Endodermal cell (in vitro differentiated cells): ENCODE data around the gene NUB1. TPM values are rescaled to one million over a fixed set of nuclear protein-coding genes. Genes with fewer than 3 reads are reported as not detected.

Source experiments
- DNase-seq: peaks from one replicate; pipeline ENCODE4 v3.0.0-alpha.2; 2017
- H3K27ac ChIP-seq: 2 replicates; pipeline ENCODE4 v1.5.1; 2013; ENCODE audit warnings: mild to moderate bottlenecking, low read depth, low read length, moderate library complexity
- H3K27me3 ChIP-seq: 2 replicates; pipeline ENCODE4 v1.6.1; 2013; ENCODE audit warnings: mild to moderate bottlenecking, low read length, moderate library complexity; ENCODE audit not compliant: insufficient read depth, control insufficient read depth, poor library complexity, severe bottlenecking
- H3K36me3 ChIP-seq: 2 replicates; pipeline ENCODE4 v1.7.0; 2013; ENCODE audit warnings: mild to moderate bottlenecking, low read length, moderate library complexity; ENCODE audit not compliant: control insufficient read depth, insufficient read depth
- H3K4me1 ChIP-seq: one replicate; pipeline ENCODE4 v1.7.0; 2013; ENCODE audit warnings: low read length; ENCODE audit not compliant: control insufficient read depth, insufficient read depth
- H3K4me3 ChIP-seq: 2 replicates; pipeline ENCODE4 v1.5.1; 2013; ENCODE audit warnings: mild to moderate bottlenecking, low read length, moderate library complexity
- H3K9ac ChIP-seq: 2 replicates; pipeline ENCODE4 v1.6.1; 2013; ENCODE audit warnings: mild to moderate bottlenecking, low read length, moderate library complexity; ENCODE audit not compliant: poor library complexity, severe bottlenecking; ENCODE audit errors: extremely low read depth
- H3K9me3 ChIP-seq: 2 replicates; pipeline ENCODE4 v1.6.1; 2013; ENCODE audit warnings: mild to moderate bottlenecking, low read length, moderate library complexity; ENCODE audit not compliant: control insufficient read depth
- H3K27ac Mint-ChIP-seq: 2 replicates; pipeline ENCODE4 v1.8.0; 2020; ENCODE audit warnings: mixed read lengths
- H3K27me3 Mint-ChIP-seq: 2 replicates; pipeline ENCODE4 v1.8.0; 2021; ENCODE audit warnings: mild to moderate bottlenecking, mixed read lengths; ENCODE audit not compliant: insufficient read depth
- H3K36me3 Mint-ChIP-seq: 2 replicates; pipeline ENCODE4 v1.8.0; 2020; ENCODE audit warnings: low read depth, mixed read lengths
- H3K4me1 Mint-ChIP-seq: 2 replicates; pipeline ENCODE4 v1.8.0; 2020; ENCODE audit warnings: mixed read lengths
- H3K4me3 Mint-ChIP-seq: 2 replicates; pipeline ENCODE4 v1.8.0; 2020; ENCODE audit warnings: mild to moderate bottlenecking, moderate library complexity, mixed read lengths
- H3K9me3 Mint-ChIP-seq: 2 replicates; pipeline ENCODE4 v1.8.0; 2020; ENCODE audit warnings: mild to moderate bottlenecking, mixed read lengths
- WGBS, 2 experiments: methylation state at CpG; one replicate each; pipeline versions ENCODE4 v1.1.5 to v1.1.7; 2013; ENCODE audit warnings: missing lambda C conversion rate in 2 of 2, mixed read lengths in 1 of 2; ENCODE audit not compliant: insufficient coverage in 1 of 2, insufficient read length in 1 of 2; 5-methylcytosine and 5-hydroxymethylcytosine counted together
- total RNA-seq, 2 donors: library from RNA; stranded (reverse); fragmentation: NEBNext Ultra II Directional in 1 of 2; extraction: Animal tissue kit (Norgen Biotek cat#: 25700) in 1 of 2; gene quantifications; 2 replicates in 1 of 2; 3 replicates in 1 of 2; pipeline ENCODE4 v1.2.1, GENCODE V29; 2021
- TF ChIP-seq, protein P1 (sequence below): fragments of 200-600 bp; sonication (generic); conservative IDR thresholded peaks from 2 replicates; pipeline ENCODE4 v1.5.0; 2021; ENCODE audit warnings: antibody characterized with exemption, mild to moderate bottlenecking

NUB1 gene
- total RNA-seq, 2 donors from 2014 or later: 50.2 to 64.7 TPM

DNA sequence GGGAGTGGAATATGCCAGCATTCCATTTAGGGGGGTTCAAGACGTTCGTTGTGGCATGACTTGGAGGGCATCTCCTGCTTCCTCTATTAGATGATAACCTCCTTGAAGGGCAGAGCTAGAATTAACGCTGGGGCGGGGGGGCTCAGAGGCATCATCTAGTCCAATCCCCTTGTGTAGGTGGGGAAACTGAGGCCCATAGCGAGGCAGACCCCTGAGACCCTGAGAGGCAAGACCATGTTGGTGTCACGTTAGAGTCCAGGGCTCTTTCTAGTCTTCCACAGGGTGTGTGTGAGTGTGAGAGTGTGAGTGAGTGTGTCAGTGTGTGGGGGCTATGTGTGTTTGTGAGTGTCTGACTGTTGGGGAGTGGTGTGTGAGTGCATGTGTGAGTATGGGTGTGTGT is 29.3 kb upstream of the NUB1 start:
- Histone ChIP-seq H3K9ac (no peak overlapping the region), H3K27ac (no peak overlapping the region), H3K4me1 (no peaks in the 10 kb centered on the region), H3K27me3 (no peaks in the 10 kb centered on the region), H3K9me3 (peaks cover 16% of the 10 kb centered on the region), H3K4me3 (no peak overlapping the region), H3K36me3 (no peaks in the 10 kb centered on the region)
- Mint-ChIP-seq H3K27ac (no peak overlapping the region), H3K36me3 (no peaks in the 10 kb centered on the region), H3K27me3 (no peaks in the 10 kb centered on the region), H3K4me1 (peaks cover 7% of the 10 kb centered on the region), H3K9me3 (peaks cover 10% of the 10 kb centered on the region), H3K4me3 (no peak overlapping the region)
- WGBS, 2 experiments: 90 to 93% methylated on average over 4 to 6 of the region's 6 CpGs
- TF ChIP-seq, protein P1, sequence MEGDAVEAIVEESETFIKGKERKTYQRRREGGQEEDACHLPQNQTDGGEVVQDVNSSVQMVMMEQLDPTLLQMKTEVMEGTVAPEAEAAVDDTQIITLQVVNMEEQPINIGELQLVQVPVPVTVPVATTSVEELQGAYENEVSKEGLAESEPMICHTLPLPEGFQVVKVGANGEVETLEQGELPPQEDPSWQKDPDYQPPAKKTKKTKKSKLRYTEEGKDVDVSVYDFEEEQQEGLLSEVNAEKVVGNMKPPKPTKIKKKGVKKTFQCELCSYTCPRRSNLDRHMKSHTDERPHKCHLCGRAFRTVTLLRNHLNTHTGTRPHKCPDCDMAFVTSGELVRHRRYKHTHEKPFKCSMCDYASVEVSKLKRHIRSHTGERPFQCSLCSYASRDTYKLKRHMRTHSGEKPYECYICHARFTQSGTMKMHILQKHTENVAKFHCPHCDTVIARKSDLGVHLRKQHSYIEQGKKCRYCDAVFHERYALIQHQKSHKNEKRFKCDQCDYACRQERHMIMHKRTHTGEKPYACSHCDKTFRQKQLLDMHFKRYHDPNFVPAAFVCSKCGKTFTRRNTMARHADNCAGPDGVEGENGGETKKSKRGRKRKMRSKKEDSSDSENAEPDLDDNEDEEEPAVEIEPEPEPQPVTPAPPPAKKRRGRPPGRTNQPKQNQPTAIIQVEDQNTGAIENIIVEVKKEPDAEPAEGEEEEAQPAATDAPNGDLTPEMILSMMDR: no peak
- no peak for DNase-seq

DNA sequence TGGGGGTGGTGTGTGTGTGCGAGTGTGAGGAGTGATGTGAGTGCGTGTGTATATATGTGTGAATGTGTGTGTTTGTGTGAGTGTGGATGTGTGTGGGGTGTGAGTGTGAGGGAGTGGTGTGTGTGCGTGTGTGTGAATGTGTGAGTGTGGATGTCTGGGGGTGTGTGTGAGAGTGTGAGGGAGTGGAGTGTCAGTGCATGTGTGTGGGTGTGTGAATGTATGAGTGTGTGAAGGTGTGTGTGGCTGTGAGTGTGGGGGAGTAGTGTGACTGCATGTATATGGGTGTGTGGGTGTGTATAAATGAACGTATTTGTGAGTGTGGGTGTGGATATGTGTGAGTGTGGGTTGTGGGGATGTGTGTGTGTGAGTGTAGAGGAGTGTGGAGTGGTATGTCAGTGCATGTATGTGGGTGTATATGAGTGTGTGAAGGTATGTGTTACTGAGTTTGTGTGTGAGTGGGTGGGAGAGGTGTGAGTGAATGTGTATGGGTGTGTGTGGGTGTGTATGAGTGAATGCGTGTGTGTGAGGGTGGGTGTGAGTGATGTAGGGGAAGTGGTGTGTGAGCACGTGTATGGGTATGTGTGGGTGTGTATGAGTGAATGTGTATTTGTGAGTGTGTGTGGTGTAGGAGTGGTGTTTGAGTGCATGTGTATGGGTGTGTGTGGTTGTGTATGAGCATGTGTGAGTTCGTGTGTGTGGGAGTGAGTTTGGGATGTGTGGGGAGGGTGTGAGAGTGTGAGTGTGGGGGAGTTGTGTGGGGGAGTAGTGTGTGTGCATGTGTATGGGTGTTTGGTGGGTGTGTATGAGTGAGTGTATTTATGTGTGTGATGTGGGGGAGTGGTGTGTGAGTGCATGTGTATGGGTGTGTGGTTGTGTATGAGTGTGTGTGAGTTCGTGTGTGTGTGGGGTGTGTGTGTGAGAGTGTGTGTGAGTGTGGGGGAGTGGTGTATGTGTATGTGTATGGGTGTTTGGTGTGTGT is 28.5 kb upstream of the NUB1 start:
- no peaks in the 10 kb centered on the region for H3K36me3 Mint-ChIP-seq
- peaks cover 4% of the 10 kb centered on the region for H3K4me1 Mint-ChIP-seq
- peaks cover 10% of the 10 kb centered on the region for H3K9me3 Mint-ChIP-seq
- H3K36me3 ChIP-seq: no peaks in the 10 kb centered on the region
- H3K27me3 Mint-ChIP-seq: no peaks in the 10 kb centered on the region
- WGBS, 2 experiments: 79 to 89% methylated on average over 6 to 8 of the region's 8 CpGs
- no peak overlapping the region for H3K9ac ChIP-seq
- H3K27me3 ChIP-seq: no peaks in the 10 kb centered on the region
- no peak overlapping the region for H3K4me3 Mint-ChIP-seq
- no peak overlapping the region for H3K27ac ChIP-seq
- TF ChIP-seq, protein P1: no peak
- no peaks in the 10 kb centered on the region for H3K4me1 ChIP-seq
- no peak overlapping the region for H3K27ac Mint-ChIP-seq
- peaks cover 16% of the 10 kb centered on the region for H3K9me3 ChIP-seq
- no peak overlapping the region for H3K4me3 ChIP-seq
- no peak for DNase-seq

GRCh38 chr7:151313857-151314256 is 27.8 kb upstream of the NUB1 start:
- Mint-ChIP-seq H3K36me3 (no peaks in the 10 kb centered on the region), H3K4me3 (no peak overlapping the region), H3K27me3 (no peaks in the 10 kb centered on the region), H3K9me3 (peaks cover 15% of the 10 kb centered on the region), H3K27ac (no peak overlapping the region), H3K4me1 (peaks cover 4% of the 10 kb centered on the region)
- Histone ChIP-seq H3K9me3 (peaks cover 21% of the 10 kb centered on the region), H3K9ac (no peak overlapping the region), H3K27me3 (no peaks in the 10 kb centered on the region), H3K27ac (no peak overlapping the region), H3K4me1 (no peaks in the 10 kb centered on the region), H3K4me3 (no peak overlapping the region), H3K36me3 (no peaks in the 10 kb centered on the region)
- DNase-seq: no peak
- TF ChIP-seq, protein P1: no peak
- 87 to 94% methylated on average over 9 to 10 of the region's 10 CpGs for WGBS, 2 experiments
